DMS153 treated with DMSO at 0.1 percent for 48 hours (cell line): ENCODE measurements around the gene CGB5.
A peak's percentile ranks its signal among the peaks of the same experiment; 100 is the strongest.
"Not testable (repeated sequence)": the region's sequence is repeated elsewhere in the genome, so short reads cannot be mapped to it uniquely, and the experiment has no call there.

Experiments used
- DNase-seq: peaks from one replicate; lab custom pipeline; 2025; ENCODE audit not compliant: unreplicated experiment; lab: John Stamatoyannopoulos, UW

The CGB5 gene

GRCh38 chr19:49043548-49043947, at the start of gene CGB5:
CGB5 (plus strand) TSS chr19:49043848; CDS start chr19:49044210, 362 bp downstream.
- DNase-seq = not testable (repeated sequence)

- no peak for DNase-seq
These were observed 49.6 kb upstream of the CGB5 start for GRCh38 chr19:48994035-48994386.

GRCh38 chr19:48997972-48998371, 45.7 kb upstream of the CGB5 start:
- no peak for DNase-seq

- DNase-seq = no peak
These were observed 43.9 kb upstream of the CGB5 start for GRCh38 chr19:48999481-49000325.

- DNase-seq = no peak
These were observed 39.5 kb upstream of the CGB5 start for GRCh38 chr19:49004133-49004532.

- no peak for DNase-seq
These were observed 38.6 kb upstream of the CGB5 start for GRCh38 chr19:49004964-49005614.

- no peak for DNase-seq
These were observed 36.7 kb upstream of the CGB5 start for GRCh38 chr19:49006905-49007304.

- no peak for DNase-seq
These were observed 33.8 kb upstream of the CGB5 start for GRCh38 chr19:49009828-49010227.

GRCh38 chr19:49010453-49010852, 33.2 kb upstream of the CGB5 start:
- DNase-seq = no peak

- no peak for DNase-seq
These were observed 32.5 kb upstream of the CGB5 start for GRCh38 chr19:49011194-49011593.

GRCh38 chr19:49014123-49014869, 29.4 kb upstream of the CGB5 start:
- DNase-seq = no peak

GRCh38 chr19:49014870-49015255, 28.8 kb upstream of the CGB5 start:
- no peak for DNase-seq

- no peak for DNase-seq
These were observed 27.4 kb upstream of the CGB5 start for GRCh38 chr19:49016067-49016839.

- no peak for DNase-seq
These were observed 26.5 kb upstream of the CGB5 start, which contains the start of gene LHB for GRCh38 chr19:49017041-49017665. LHB (minus strand) TSS chr19:49017091; CDS start chr19:49017081, 10 bp downstream.

- DNase-seq = no peak
These were observed 25.8 kb upstream of the CGB5 start for GRCh38 chr19:49017666-49018351.

GRCh38 chr19:49018388-49019241, 25.0 kb upstream of the CGB5 start:
- not testable (repeated sequence) for DNase-seq

- DNase-seq = peak; percentile 42
These were observed 24.3 kb upstream of the CGB5 start for GRCh38 chr19:49019242-49019932.

- no peak for DNase-seq
These were observed 23.3 kb upstream of the CGB5 start for GRCh38 chr19:49020342-49020741.
